Endometrial microvascular endothelial cells (primary cell): Measurements from ENCODE around the gene VDAC1. TPM values are rescaled to one million over a fixed set of nuclear protein-coding genes. Genes with fewer than 3 reads are reported as not detected.
"Not testable (repeated sequence)": the region's sequence is repeated elsewhere in the genome, so short reads cannot be mapped to it uniquely, and the experiment has no call there.

Source experiments
- in situ Hi-C: cut with HindIII; loops from 2 replicates; pipeline ENCODE4 v1.10.0; 2017; ENCODE audit warnings: low sequenced_read_pairs, low pct_unique_long_range_greater_than_20kb; ENCODE audit errors: inconsistent ontology term
- total RNA-seq: library from RNA; depleted of rRNA; stranded (reverse); fragments of >200 nt; gene quantifications from one replicate; pipeline ENCODE4 v1.2.3, GENCODE V29; 2015; ENCODE audit errors: inconsistent ontology term

Gene VDAC1
- total RNA-seq, 1 donor from 2014 or later: 355 TPM

DNA sequence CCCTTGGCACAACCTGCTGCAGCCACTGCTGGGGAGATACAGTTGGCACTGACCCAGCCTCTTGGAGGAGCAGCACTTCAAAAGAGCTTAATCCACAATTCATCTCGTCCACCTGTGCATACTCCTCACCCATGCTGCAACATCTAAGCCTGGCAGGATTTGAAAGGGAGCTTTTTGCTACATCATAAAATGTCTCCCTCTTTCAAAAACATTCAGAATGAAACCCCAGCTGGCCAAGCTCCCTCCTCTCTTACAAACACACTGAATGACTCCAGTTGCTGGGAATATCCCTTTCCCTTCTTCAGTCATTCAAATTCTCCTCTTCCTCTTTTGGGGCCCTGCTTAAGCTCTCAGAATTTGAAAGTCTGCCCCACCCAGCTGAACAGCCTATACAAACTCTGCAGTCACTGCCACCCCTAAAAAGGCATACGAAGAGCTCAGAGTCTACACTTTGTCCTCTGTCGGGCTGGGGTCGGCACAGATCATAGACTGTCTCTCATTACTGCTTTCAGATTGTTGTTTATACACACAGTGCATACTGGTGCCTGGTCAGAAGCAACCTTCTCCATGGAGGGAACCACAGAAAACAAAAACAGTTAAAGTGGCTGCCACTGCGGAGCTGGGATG, 27.5 kb downstream of the VDAC1 start:
- in situ Hi-C loops: no loop called here

DNA sequence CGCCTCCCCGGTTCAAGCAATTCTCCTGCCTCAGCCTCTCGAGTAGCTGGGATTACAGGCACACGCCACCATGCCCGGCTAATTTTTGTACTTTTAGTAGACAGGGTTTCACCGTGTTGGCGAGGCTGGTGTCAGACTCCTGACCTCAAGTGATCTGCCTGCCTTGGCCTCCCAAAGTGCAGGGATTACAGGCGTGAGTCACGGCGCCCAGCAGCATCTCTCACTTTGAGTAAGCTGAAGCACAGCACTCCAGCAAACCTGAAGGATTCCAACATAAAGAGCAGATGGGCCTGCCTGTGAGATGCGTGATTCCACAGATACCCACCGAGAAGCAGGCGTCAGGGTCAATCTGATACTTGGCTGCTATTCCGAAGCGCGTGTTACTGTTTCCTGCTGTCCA, 29.2 kb downstream of the VDAC1 start:
- in situ Hi-C loops: not testable (repeated sequence)

DNA sequence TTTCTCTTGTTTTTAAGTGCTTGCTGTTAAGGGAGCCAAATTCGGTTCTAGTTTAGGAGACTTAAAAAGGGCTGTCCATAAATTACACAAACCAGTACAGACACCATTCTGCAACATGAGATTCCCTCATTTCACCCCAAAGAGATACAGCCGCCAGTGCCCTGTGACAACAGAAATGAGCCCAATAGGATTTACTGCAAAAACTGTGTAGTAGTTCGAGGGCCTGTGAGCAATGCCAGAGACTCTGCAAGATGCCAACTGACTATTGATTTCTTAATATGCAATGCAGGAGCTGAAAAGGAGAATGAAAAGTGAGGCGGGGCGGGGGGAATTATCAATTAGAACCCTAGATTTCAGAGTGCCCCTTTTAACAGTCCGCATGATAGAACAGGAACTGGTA, 30.6 kb downstream of the VDAC1 start:
- in situ Hi-C loops: no loop called here

DNA sequence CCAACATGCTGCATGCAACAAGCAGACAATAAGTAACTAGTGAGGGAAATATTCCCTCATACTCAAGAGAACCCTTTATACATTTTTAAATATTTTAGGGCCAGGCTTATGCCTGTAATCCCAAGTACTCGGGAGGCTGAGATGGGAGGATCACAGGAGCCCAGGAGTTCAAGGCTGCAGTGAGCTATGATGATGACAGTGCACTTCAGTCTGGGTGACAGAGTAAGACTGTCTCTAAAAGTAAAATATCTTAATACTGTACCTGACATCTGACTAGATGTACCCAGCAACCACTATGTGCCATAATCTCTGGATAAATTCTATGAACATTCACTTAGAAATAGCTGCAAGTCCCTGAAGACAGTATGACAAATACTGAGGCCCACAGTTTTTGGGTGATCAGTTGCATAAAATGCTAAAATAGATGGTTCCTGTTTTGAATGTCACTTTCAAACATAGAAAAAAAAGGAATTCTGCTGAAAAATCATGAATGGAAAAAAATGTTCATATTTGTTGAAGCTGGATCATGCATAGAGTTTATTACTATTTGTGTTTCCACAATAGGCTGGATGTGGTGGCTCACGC, 34.4 kb downstream of the VDAC1 start:
- in situ Hi-C loops: no loop called here

DNA sequence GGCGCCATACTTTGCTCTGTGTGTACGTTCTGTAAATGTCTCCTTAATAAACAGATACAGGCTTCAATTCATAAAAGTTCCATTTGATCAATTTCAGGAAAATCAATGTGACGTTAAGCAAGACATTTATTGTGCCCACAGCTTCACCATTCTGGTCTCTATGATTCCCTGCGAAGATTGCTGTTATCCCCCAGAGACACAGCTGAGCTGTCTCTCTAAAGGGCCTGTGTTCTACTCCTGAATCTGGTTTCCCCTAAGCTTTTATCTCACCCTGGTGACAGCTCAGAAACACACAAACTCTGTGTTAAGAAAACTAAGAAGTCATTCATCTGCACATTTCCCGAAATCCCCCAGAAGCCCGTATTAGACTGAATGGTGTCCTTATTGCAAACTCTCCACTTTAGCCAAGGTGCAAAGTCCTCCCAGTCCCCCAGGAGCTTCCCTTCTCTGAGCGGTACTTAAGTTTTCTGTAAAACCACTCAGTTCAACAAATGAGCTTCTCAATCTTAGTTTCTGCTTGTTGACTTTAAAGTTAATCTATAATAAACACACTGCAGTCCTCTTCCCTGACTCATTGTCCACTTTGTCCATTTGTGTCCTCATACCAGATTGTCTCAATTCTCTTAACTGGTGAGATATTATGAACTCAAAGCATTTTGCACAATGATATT, 35.0 kb downstream of the VDAC1 start:
- in situ Hi-C loops: no loop called here

DNA sequence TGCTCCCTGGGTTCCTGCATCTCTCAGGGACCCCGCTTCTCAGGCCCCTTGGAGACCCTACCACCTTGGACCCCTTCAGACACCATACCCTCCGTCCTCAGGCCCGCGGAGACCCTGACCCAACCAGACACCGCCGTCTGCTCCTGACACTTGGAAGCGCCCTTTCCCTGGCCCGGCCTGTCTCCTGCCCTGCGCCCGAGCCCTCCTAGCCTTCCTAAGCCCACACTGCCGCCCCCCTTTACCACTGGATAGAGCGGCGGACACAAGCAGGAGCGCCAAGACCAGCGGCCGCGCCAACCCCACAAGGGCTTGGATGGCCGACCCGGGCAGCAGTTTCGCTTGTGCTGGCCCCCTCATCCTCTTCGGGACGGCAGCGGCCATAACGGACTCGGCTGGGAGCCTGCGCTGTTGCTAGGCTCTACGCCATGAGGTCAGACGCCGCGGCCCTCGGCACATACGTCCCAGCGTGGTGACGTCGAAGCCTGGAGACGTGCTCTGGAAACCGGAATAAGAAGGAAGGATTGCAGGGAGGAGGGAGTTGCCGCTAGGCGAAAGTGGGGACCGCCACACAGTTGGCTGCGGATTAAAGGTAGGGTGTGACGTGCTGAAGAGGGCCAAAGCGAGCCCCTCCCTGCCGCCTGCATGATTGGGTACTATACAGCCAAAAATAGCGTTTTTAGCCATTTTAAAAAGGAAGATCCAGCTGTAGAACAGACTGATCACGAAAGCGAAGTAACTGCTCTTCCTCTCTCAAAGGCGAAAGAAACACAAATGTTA, 36.4 kb downstream of the VDAC1 start, which contains the start of gene C5orf15:
Gene C5orf15 (minus strand): TSS at position 422 of the 777 bp plus-strand sequence. CDS start 41 bp downstream, at position 381.
- in situ Hi-C loops: no loop called here

DNA sequence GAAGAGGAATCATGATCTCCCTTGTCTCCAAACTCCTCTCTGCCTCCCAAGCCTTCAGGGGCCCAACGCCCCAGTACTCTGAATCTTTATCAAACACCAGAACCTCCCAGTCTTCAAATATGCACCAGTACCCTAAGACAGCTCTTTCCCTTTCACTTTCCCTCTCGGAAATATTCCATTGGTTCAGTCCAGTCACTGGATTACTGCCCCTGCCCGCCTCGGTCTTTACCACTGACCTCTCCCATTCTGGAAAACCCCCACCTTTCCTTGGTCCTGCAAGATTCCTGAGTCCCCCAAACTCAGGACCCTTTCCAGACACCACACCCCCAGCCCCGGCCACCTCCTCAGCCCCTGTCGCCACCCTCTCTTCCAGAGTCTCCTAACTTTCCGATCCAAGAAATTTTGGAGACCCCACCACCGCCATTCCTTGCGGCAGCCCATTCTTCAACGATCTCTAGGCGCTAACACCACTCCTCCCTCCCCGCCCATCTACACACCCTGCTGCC, 37.0 kb downstream of the VDAC1 start:
- in situ Hi-C loops: no loop called here

DNA sequence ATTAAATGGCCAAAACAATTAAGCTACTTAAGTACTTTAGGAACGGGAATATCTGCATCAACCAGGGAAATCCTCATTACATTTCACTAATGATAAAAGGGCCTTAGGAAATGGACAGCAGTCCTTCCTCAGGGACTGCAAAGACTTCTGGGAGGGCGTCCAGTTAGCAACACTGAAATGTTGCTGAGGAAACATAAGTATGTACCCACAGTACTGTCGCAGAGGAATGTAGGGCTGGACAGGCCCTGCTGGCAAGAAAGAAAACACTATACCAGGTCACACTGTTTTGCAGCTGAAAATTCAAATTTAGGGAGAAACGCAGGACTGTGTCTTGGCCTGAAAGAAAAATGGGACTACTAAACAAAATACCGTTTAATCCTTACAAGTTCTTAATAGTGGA, 37.7 kb downstream of the VDAC1 start:
- in situ Hi-C loops: no loop called here

DNA sequence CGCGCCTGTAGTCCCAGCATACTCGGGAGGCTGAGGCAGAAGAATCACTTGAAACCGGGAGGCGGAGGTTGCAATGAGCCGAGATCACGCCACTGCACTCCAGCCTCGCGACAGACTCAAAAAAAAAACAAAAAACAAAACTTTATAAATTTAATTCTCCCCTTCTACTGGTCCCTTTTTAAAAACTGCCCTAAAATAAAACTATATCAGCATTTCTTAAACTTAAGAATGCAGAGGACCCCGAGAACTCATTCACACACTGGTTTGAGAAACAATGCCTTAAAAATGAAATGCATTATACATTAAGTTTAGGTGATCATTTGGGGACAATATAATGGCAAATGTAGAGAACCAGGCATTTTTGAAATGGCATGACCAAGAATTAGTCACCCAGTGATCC, 38.7 kb downstream of the VDAC1 start:
- in situ Hi-C loops: no loop called here

DNA sequence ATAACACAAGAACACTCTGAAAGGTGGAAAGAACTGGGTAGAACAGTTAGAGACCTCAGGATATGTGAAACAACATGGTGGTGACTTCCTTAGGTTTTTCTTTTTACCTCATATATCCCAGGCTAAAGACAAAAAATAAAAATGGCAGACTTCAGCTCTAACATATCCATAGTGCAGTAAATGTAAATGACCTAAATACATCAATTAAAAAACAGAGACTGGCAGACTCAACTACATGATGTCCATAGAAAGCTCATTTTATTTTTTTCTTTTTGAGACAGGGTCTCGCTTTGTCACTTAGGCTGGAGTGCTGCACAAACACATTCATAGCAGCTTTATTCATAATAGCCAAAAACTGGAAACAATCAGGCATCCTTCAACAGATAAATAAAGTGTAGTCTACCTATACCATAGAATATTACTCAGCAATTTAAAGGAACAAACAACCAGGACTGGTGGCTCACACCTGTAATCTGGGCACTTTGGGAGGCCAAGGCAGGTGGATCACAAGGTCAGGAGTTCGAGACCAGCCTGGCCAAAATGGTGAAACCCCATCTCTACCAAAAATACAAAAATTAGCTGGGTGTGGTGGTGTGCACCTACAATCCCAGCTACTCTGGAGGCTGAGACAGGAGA, 41.2 kb downstream of the VDAC1 start:
- in situ Hi-C loops: no loop called here

DNA sequence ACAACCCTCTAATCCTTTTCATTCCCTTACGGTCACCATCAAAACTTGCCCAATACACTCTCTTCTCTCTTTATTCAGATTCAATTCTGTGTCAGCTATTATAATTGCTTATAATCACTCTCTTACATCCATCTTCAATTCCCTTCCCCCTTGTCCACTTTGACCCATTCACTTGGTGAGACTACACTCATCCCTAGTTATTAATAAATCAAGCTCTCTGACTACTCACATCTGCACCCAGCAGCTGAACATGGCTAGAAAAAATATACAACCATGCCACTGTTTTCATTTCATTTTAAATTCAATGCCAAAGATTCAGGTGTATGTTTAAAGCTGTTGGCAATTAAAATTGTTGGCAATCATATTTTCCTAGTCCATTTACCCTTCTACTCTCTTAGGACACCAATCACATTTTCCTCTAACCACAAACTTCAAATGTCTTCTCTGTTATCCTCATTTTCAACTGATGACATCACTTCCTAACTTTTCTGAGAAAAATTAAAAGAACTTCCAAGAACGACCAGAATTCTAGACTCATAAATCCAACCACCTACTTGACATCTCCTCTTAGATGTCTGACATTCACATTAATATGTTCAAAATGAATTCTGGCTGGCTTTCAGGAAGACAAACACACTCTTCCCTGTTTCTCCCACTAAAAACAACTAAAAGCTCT, 41.8 kb downstream of the VDAC1 start:
- in situ Hi-C loops: no loop called here

DNA sequence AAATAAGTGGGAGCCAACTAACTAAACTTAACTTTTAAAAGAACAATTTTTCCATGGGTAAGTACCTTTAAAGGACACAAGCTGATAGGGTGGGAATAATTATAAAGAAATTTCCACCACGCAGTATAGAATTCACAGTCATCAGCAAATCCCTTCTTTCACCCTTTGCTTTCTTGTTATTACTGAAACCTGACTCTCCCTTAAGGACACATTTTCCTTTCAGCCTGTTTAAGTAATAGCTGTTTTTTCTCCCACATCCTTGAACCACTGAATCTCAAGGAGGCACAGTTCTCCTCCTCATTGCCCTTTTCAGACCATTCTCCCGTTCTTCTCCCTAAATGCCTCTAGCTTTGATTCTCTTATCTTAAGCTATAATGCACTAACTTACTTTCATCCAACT, 42.6 kb downstream of the VDAC1 start:
- in situ Hi-C loops: no loop called here

DNA sequence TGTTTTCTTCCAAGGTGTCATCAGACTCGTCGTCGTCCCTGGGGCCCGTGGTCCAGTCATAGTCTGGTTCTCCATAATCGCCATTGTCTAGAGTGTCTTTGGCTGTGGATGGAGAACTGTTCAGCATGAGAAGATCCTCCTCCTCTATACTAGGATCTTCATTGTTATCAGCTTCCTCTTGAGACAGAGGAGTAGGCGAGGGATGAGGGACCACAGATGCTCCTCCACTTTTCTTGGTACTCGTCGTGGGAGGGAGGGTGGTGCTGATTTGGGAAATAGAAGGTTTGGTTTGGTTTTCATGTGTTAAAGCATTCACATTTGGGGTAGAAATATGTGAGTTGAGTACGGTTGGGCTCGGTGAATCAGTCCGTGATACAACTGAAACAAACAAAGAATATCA, 45.1 kb downstream of the VDAC1 start:
- in situ Hi-C loops: no loop called here

DNA sequence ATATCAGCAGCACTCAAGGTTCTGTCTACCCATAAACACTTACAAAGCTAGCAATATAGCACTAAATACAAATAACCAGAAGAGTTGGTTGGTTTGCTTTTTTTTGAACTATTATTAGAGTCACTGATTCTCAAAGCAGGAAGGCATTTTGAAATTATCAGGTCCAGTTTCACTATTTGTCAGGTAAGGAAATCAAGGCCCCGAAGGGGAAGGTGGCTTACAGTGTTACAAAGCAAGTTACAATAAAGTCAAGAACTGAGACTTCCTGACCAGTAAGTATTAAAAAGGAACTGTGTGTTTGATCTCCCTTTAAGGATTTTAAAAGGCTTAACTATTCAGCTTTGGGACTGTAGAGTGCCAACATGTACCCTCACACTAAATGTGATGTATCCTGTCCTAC, 47.2 kb downstream of the VDAC1 start:
- in situ Hi-C loops: no loop called here

DNA sequence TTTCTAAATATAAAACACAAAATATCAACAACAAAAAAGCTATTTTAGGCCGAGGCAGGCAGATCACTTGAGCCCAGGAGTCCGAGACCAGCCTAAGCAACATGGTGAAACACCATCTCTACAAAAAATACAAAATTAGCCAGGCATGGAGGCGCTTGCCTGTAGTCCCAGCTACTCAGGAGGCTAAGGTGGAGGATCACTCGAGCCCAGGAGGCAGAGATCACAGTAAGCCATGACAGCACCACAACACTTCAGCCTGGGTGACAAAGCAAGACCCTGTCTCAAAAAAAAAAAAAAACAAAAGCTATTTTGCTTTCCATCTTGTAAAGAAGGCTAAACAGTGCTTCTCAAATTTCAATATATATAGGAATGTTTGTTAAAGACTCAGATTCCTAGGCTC, 47.7 kb downstream of the VDAC1 start:
- in situ Hi-C loops: no loop called here

DNA sequence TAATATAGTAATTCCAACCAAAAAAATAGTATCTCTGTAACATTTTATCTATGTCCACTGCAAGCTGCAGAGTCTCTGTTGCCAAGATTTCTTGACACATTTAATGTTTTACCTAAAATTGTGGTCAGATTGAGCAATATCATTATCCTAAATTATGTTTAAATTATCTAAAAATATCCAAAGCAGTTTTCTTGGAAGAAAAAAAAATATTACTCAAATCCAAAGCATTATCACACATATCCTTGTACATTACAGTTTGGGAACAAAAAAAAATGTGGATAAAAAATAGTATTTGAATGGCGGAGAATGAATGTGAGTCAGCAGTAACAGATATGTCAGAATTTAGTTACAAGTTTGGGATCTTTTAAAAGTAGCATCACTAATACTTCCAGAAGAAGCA, 48.6 kb downstream of the VDAC1 start:
- in situ Hi-C loops: not testable (repeated sequence)

DNA sequence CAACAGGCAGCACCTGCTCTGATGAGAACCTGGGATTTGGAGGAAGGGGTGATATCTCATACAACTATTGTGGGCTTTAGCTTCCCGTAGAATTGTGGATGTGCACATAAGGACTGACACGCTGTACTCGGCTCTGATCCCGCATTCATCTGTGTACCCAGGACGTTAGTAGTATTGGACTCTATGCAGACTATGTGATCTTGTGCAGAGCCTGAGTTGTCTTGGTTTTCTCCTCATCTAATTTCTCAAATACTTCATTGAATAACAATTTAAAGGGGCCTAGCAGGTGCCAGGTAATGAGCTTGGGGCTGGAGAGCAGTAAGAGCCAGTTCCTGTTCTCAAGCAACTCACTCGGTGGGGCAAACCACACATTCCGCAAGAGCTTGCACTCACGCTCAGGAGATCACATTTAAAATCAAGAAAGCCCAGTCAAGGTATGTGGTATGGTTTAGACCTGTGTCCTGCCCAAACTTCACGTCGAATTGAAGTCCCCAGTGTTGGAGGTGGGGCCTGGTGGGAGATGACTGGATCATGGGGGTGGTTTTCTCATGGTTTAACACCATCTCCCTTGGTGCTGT, 51.1 kb downstream of the VDAC1 start:
- in situ Hi-C loops: no loop called here
